WTC11 (cell line): ENCODE data around the gene ASPM. TPM values are rescaled to one million over a fixed set of nuclear protein-coding genes. Genes with fewer than 3 reads are reported as not detected.

Experiments used
- ATAC-seq: fragments of 200-7000 bp; cut with Tn5 transposase; 2 replicates; pipeline ENCODE4 v1.10.0; 2021; ENCODE audit warnings: mild to moderate bottlenecking, moderate library complexity
- CTCF ChIA-PET: fragments of 300-600 bp; sonication (Branson Sonifier 250); formaldehyde crosslinking; loops from one replicate; lab custom pipeline; 2021; ENCODE audit warnings: antibody characterized with exemption; lab: Charles Lee
- POLR2A ChIA-PET: fragments of 350-600 bp; sonication (Branson Sonifier 250); formaldehyde crosslinking; loops from one replicate; lab custom pipeline; 2021; ENCODE audit warnings: antibody characterized with exemption; lab: Charles Lee
- DNase-seq: peaks from one replicate; pipeline ENCODE4 v3.0.0; 2021; ENCODE audit warnings: low spot score
- H3K27ac Mint-ChIP-seq: 2 replicates; pipeline ENCODE4 v1.8.0; 2021; ENCODE audit warnings: mixed read lengths
- H3K27me3 Mint-ChIP-seq: 2 replicates; pipeline ENCODE4 v1.8.0; 2021; ENCODE audit warnings: low read depth, mild to moderate bottlenecking, moderate library complexity, mixed read lengths
- H3K36me3 Mint-ChIP-seq: 2 replicates; pipeline ENCODE4 v1.8.0; 2021; ENCODE audit warnings: mixed read lengths
- H3K4me1 Mint-ChIP-seq: 2 replicates; pipeline ENCODE4 v1.8.0; 2022; ENCODE audit warnings: mixed read lengths
- H3K4me3 Mint-ChIP-seq: 2 replicates; pipeline ENCODE4 v1.8.0; 2021; ENCODE audit warnings: mild to moderate bottlenecking, moderate library complexity, mixed read lengths
- H3K9me3 Mint-ChIP-seq: 2 replicates; pipeline ENCODE4 v1.8.0; 2021; ENCODE audit warnings: mixed read lengths
- ARID4B ChIP-seq: sonication (generic); formaldehyde crosslinking; IDR thresholded peaks from 2 replicates; pipeline ENCODE4 v1.8.0; 2023; ENCODE audit warnings: missing genetic modification reagents, mild to moderate bottlenecking, borderline replicate concordance
- ATF1 ChIP-seq: sonication (generic); formaldehyde crosslinking; IDR thresholded peaks from 2 replicates; pipeline ENCODE4 v1.8.1; 2023; ENCODE audit warnings: mild to moderate bottlenecking, moderate library complexity, missing genetic modification reagents
- CBFB ChIP-seq: sonication (generic); formaldehyde crosslinking; IDR thresholded peaks from 2 replicates; pipeline ENCODE4 v1.8.1; 2022; ENCODE audit warnings: mild to moderate bottlenecking, low read depth, missing genetic modification reagents
- CREB1 ChIP-seq: sonication (generic); formaldehyde crosslinking; IDR thresholded peaks from 2 replicates; pipeline ENCODE4 v1.8.0; 2023; ENCODE audit warnings: mild to moderate bottlenecking, missing genetic modification reagents
- CREM ChIP-seq: sonication (generic); formaldehyde crosslinking; IDR thresholded peaks from 2 replicates; pipeline ENCODE4 v1.8.1; 2022; ENCODE audit warnings: mild to moderate bottlenecking, missing genetic modification reagents, moderate library complexity
- E2F1 ChIP-seq: sonication (generic); formaldehyde crosslinking; IDR thresholded peaks from 2 replicates; pipeline ENCODE4 v1.8.0; 2022; ENCODE audit warnings: mild to moderate bottlenecking, missing genetic modification reagents
- FOXJ3 ChIP-seq: sonication (generic); formaldehyde crosslinking; IDR thresholded peaks from 2 replicates; pipeline ENCODE4 v1.9.0; 2021; ENCODE audit warnings: missing genetic modification reagents, mild to moderate bottlenecking, borderline replicate concordance
- GTF2I ChIP-seq: fragments of 250-450 bp; sonication (Bioruptor Pico); conservative IDR thresholded peaks from 2 replicates; pipeline ENCODE4 v1.4.0; 2021; ENCODE audit warnings: mild to moderate bottlenecking
- HMGA2 ChIP-seq: fragments of 250-450 bp; sonication (Bioruptor Pico); IDR thresholded peaks from 2 replicates; pipeline ENCODE4 v1.4.0; 2021; ENCODE audit warnings: mild to moderate bottlenecking, moderate library complexity
- IRF1 ChIP-seq: sonication (generic); formaldehyde crosslinking; IDR thresholded peaks from 2 replicates; pipeline ENCODE4 v1.8.0; 2023; ENCODE audit warnings: missing genetic modification reagents
- KAT7 ChIP-seq: sonication (generic); formaldehyde crosslinking; IDR thresholded peaks from 2 replicates; pipeline ENCODE4 v1.8.1; 2023; ENCODE audit warnings: missing genetic modification reagents, mild to moderate bottlenecking, borderline replicate concordance
- MYBL2 ChIP-seq: sonication (generic); formaldehyde crosslinking; IDR thresholded peaks from 2 replicates; pipeline ENCODE4 v1.8.1; 2023; ENCODE audit warnings: mild to moderate bottlenecking, moderate library complexity, missing genetic modification reagents
- NR3C1 ChIP-seq: sonication (generic); formaldehyde crosslinking; conservative IDR thresholded peaks from 2 replicates; pipeline ENCODE4 v1.8.1; 2023; ENCODE audit warnings: low read depth, mild to moderate bottlenecking, missing genetic modification reagents
- PREB ChIP-seq: sonication (generic); formaldehyde crosslinking; IDR thresholded peaks from 2 replicates; pipeline ENCODE4 v1.8.1; 2022; ENCODE audit warnings: mild to moderate bottlenecking, missing genetic modification reagents, moderate library complexity, borderline replicate concordance
- TEAD1 ChIP-seq: sonication (generic); formaldehyde crosslinking; IDR thresholded peaks from 2 replicates; pipeline ENCODE4 v1.8.0; 2022; ENCODE audit warnings: mild to moderate bottlenecking, missing genetic modification reagents
- TEAD4 ChIP-seq: sonication (generic); formaldehyde crosslinking; IDR thresholded peaks from 2 replicates; pipeline ENCODE4 v1.8.0; 2022; ENCODE audit warnings: mild to moderate bottlenecking, missing genetic modification reagents
- TP53 ChIP-seq: sonication (generic); formaldehyde crosslinking; IDR thresholded peaks from 2 replicates; pipeline ENCODE4 v1.8.1; 2023; ENCODE audit warnings: mild to moderate bottlenecking, missing genetic modification reagents
- ZBTB21 ChIP-seq: sonication (generic); formaldehyde crosslinking; IDR thresholded peaks from 2 replicates; pipeline ENCODE4 v1.8.1; 2023; ENCODE audit warnings: mild to moderate bottlenecking, missing genetic modification reagents, borderline replicate concordance
- ZNF396 ChIP-seq: fragments of 250-450 bp; sonication (Bioruptor Pico); IDR thresholded peaks from 2 replicates; pipeline ENCODE4 v1.8.0; 2021; ENCODE audit warnings: mild to moderate bottlenecking, moderate library complexity, borderline replicate concordance
- ZNF423 ChIP-seq: fragments of 250-450 bp; sonication (Bioruptor Pico); IDR thresholded peaks from 2 replicates; pipeline ENCODE4 v2.1.2; 2022; ENCODE audit warnings: mild to moderate bottlenecking, moderate library complexity
- total RNA-seq: library from RNA; stranded (reverse); gene quantifications from 3 replicates; pipeline ENCODE4 v1.2.3, GENCODE V29; 2021

Gene ASPM
- total RNA-seq, 1 experiment from 2014 or later = 44.5 TPM

- TF ChIP-seq E2F1 (CRISPR knock-in tag) (no peak), ZNF396 (no peak), CREB1 (CRISPR knock-in tag) (no peak), ATF1 (no peak), PREB (CRISPR knock-in tag) (no peak), NR3C1 (CRISPR knock-in tag) (no peak)
These were observed 66.1 kb downstream of the ASPM start (continued) for GRCh38 chr1:197080323-197080722.

- peaks cover 42% of the 10 kb centered on the region for H3K9me3 Mint-ChIP-seq
- CTCF ChIA-PET = no interaction called here
- H3K27me3 Mint-ChIP-seq = peaks cover 4% of the 10 kb centered on the region; the same call in 1 of the 2 replicates
- peaks cover 21% of the 10 kb centered on the region for H3K36me3 Mint-ChIP-seq
- no peak overlapping the region for H3K4me3 Mint-ChIP-seq
- no peak overlapping the region for H3K27ac Mint-ChIP-seq
- ATAC-seq = no peak
- no peak for DNase-seq
- POLR2A ChIA-PET = no interaction called here
- H3K4me1 Mint-ChIP-seq = no peaks in the 10 kb centered on the region
- TF ChIP-seq FOXJ3 (CRISPR knock-in tag) = no peak
- no peak for TF ChIP-seq MYBL2 (CRISPR knock-in tag)
- no peak for TF ChIP-seq TEAD4 (CRISPR knock-in tag)
- no peak for TF ChIP-seq TP53
- TF ChIP-seq IRF1 (CRISPR knock-in tag) = no peak
- no peak for TF ChIP-seq CREM (CRISPR knock-in tag)
- no peak for TF ChIP-seq GTF2I
- TF ChIP-seq KAT7 (CRISPR knock-in tag) = no peak
- no peak for TF ChIP-seq ZNF423 (CRISPR knock-in tag)
- TF ChIP-seq TEAD1 (CRISPR knock-in tag) = no peak
- no peak for TF ChIP-seq ARID4B (CRISPR knock-in tag)
- TF ChIP-seq CBFB (CRISPR knock-in tag) = no peak
- TF ChIP-seq HMGA2 (CRISPR knock-in tag) = no peak
- TF ChIP-seq ZBTB21 = no peak
- TF ChIP-seq, all 79 proteins: peak for 0
These were observed 69.9 kb downstream of the ASPM start for GRCh38 chr1:197076585-197076984.
